IPS DF 4.7 (cell line): ENCODE results near the gene MYO5A.

Experiments
- DNase-seq: peaks from one replicate; pipeline ENCODE4 v3.0.0-alpha.2; 2013; ENCODE audit warnings: low spot score; ENCODE audit errors: extremely low read depth

The MYO5A gene

DNA sequence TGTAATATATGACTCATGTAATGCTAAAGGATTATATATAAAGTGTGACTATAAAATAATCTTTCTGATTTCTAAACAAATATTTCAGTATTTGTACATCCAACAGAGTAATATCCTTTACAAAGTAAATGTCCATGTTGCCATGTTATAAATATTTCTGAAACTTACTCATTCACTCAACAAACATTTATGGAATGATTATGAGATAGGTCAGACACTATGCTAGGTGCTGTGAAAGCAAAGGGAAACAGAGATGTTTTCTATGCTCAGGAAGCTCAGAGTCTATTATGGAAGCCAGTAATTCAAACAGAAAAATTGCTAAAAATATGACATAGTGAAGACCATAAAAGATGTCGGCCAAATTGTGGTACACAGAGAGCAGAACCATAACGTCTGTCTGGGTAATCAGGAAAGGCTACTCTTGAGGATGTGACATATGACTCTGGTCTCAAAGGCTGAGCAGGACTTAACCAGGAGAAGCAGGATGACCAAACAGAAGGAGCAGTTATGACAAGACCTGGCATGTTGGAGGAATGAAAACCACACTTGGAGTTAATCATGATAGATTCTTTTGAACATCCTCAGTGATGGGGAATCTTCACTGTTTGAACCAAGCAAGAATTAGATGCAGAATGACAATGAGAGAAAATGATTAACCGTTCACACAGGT lies 194.1 kb downstream of the MYO5A start:
- DNase-seq = no peak

DNA sequence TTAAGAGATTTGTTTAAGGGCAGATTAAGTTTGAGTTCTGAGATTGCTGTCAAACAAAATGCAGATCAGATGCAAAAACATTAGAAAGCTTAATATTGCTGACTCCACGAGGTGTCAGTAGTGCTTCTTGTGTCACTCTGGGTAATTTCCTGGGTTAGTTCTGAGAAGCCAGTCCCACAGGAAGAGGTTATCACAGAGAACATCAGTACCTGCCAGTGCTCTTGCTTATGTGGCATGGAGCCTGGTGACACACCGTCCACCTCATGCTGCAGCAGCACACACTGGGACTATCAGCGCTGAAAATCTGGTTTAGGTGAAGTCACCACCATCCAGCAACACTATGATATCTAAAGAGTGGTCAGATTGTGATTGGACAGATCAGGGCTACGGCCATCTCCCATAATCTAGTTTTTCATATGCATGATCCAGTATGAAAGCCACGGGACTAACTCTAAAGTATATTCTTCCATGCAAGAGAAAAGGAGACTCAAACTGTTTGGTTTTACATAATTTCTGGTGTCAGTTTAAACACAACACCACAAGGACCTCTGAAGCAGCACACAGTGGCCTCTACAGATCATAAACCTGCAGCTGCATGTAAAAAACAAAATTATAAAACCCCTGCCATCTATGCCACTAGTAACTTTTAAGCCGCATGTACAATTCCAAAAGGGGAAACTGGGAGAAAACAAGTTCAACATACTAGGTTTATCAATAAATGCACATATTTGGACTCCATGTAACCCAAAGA lies 197.0 kb downstream of the MYO5A start:
- DNase-seq = no peak

DNA sequence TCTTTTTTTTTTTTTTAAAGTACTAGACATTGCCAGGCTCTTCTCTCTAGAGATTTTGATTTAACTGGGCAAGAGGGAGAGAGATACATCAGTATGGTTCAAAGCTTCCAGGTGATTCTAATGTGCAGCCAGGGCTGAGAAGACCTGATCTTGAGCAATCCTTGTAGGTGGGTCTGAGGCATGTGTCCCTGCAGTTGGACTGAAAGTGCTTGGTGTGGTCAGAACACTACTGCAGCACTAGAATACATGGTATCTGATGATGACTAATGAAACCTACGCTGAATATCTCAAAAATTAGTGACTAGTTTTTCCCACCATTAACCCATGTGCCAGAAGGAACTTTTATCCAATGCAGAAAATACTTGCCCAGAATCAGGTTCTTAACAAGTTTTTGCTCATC lies 198.7 kb downstream of the MYO5A start:
- no peak for DNase-seq

DNA sequence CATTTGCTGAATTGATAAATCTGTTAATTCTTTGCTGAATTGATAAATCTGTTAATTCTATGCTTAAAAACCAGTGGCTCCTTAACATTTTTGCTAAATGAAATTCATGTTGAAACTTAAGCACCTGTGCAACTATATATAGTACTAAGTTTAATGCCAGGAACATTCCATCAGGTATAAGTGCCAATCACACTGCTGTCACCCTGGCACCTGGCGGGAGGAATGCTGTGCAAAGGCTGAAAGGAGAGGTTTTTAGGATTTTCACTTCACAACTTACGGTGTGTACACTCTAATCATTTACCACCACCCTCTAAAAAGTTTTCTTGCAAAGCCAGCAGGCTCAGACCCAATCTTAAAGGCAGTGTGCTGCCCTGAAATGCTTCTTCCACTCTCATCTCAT lies 199.5 kb downstream of the MYO5A start:
- no peak for DNase-seq

DNA sequence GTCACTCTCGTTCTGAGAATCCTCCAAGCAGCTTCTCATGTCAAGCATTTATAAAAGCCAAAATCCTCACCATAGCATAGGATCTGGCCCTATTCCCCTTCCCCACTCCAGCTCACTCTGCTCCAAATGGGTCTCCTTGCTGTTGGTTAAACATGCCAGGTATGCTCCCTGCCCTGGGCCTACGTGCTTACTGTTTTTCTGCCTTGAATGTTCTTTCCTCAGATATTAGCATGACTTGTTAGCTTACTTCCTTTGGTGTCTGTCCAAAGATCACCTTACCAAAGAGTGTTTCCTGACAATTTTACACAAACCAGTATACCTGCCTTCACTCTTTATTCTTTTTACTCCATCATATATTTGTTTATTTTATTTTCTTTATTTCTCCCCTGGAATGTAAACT lies 200.0 kb downstream of the MYO5A start:
- DNase-seq = no peak

DNA sequence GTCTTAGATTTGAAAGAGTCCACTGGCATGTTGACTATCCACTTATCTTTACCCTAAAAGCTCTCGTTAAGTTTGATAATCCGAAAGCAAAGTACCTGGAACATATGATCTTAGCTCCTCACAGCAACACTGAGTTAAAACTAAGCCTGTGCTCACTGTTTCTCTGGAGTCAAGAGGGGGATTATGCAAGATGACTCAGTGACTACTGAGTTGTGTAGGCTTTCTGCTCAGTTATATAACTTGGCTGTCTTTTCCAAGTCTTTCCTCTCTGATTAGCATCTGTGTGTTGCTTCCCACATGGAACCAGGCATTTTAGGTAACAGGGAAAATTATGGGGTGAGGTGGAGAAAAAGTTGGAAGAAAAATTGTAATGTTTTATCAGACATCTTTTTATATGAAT lies 201.9 kb downstream of the MYO5A start:
- no peak for DNase-seq

DNA sequence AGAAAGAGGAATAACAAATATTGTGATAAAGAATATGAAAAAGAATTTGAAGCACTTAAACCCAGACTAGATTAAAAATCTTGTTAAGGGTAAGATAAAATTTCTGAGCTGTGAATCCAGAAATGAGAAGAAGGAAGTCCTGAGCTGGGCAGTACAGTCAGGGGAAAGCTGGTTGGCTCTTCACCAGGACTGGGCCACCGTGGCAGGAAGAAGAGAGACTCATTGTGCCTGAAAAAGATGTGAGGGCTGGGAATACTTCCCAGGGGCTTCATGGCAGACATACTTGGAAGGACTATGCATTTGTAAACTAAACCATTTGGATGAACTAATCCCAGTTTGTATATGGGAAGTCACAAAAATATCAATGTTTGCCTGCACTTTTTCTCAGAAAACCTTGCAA lies 204.6 kb downstream of the MYO5A start:
- no peak for DNase-seq

DNA sequence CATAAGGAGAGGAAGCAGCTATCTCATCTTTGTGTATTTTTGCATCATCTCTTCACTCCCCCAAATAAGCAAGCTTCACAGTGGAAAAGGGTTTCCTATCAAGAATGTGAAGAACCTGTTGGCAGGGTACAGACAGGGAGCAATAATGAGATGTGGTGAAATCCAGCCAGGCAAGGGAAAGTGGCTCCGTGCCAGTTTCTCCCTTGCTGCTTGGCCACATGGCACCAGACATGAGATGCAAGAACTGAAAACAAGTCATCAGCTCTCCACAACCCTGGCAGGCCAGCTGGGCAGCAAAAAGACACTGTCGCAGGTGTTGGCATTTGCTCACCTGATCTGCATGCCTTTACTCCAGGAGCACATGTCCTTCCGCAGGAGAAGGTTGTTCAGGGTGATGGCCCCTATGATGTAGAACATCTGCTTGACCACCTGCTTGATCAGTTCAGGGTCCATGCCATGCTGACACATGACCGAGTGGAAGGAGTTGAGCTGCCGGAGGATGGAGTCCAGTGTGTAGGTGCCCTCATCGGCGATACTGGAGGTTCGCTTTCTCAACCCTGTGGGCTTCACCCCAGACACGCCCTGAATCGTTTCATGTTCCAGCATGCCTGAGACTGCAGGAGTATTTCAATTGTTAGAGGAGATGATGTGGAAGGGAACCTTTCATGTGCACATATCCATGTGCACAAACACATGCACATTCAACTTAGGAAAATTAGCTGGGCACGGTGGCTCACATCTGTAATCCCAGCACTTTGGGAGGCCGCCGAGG lies 209.8 kb downstream of the MYO5A start:
- no peak for DNase-seq

DNA sequence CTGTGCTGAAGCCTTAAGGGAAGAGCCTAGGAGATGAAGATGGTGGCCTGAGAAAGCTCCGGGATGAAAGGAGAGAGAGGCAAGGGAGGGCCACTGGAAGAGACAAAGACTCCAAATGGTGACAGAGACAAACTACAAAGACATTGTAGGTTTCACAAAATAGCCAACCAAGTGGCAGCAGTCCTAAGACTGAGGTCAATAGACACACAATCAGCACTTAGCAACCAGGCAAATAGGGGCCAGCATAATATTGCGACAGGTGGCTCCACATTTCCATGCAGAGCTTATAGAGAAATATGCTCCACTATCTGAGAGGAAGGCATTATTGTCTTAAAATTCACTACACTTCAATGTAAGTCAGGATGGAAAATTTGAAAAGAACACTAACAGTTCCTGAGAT lies 211.0 kb downstream of the MYO5A start:
- DNase-seq = no peak

DNA sequence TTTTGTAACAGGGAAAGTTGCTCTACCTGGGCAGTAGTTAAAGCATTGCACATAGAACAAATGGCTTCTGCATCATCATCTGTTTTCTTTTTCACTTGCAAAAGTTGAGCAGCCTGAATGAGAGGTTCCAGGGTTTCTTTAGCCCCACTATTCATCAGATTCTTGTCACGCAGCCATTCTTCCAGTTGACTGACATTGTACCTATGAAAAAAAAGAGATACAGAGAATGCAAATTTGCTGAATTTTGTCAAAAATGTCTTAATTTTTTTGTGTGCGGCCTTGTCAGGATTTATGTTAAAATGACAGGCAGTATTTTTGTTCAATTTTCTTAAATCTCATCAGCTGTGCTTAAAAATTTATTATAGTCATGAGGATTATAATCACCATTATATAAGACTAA lies 211.7 kb downstream of the MYO5A start:
- DNase-seq = no peak

DNA sequence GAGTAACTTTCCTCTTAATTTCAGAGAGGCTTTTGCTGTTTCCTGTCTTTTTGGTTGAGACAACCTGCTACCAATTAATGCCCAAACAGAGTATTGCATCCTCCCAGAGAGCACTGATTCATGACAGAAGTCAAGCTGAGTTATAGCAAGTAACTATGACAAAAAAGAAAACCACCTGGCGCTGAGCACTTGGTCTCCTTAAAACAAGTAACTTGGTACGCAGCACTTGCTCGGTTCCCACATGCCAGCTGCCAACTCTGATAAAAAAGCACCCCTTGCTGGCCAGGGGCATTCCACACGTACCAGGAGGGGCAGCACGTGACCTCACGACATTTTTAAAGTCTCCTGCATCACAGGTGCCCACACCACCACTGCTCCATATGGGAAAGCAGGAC lies 219.5 kb downstream of the MYO5A start:
- DNase-seq = no peak

DNA sequence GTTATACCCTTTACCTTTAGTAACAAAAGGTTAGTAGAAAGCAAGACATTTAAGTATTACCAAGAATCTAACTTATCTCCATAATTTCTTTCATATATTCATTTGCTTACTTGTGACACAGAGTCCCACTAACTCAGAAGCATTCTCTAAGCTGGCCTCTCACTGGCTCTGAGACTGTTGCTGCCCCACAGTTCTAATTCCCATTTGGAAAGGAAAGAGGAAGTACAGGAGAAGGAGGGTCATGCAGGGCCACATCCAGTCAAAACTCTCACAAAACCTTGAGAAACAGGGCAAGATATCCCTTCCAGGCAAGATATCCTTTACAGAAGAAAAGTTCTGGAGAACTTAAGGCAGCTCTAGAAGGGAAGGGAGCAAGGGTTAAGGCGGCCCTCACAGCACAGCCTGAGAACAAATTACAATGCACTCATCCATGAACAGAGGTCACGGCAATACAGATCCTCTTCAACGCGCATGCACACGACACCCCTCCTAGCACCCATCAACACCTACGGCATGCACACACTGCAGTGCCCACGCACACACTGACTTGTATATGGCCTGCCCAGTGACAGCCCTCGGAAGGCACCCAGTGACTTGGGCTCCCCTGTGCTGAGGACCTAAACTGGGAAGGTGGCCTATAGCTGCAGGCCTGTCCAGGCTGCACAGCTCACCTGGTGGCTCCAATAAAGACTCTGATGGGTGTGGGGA lies 220.1 kb downstream of the MYO5A start:
- DNase-seq = no peak

DNA sequence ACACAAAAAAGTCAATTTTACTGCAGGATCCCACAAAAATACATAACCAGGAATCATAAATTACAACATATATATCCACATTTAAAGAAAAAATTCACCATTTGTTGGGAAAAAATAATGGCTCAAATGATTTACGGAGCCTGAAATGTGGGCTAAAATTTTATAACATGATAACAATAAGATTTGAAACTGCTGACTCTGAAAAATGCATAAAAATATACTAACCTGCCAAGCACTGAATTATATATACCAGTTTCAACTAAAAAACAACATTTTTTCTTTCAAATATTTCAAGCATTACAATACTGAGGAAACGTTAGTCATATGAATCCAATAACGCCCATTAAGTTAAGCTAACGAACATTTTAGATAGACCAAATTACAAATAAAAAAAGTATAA lies 220.8 kb downstream of the MYO5A start:
- no peak for DNase-seq

DNA sequence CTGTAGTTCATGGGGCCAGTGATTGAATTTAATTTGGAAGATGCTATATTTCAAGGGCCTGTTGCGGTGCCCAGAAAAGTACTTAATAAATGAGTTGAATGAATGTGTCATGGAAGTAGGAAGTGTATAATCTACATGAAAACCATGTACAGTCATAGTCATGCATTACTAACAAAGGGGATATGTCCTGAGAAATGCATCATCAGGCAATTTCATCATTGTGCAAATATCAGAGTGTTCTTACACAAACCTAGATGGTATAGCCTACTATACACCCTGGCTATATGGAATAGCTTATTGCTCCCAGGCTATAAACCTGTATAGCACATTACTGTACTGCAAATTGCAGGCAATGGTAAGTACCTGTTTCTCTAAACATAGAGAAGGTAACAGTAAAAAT lies 222.4 kb downstream of the MYO5A start:
- no peak for DNase-seq

DNA sequence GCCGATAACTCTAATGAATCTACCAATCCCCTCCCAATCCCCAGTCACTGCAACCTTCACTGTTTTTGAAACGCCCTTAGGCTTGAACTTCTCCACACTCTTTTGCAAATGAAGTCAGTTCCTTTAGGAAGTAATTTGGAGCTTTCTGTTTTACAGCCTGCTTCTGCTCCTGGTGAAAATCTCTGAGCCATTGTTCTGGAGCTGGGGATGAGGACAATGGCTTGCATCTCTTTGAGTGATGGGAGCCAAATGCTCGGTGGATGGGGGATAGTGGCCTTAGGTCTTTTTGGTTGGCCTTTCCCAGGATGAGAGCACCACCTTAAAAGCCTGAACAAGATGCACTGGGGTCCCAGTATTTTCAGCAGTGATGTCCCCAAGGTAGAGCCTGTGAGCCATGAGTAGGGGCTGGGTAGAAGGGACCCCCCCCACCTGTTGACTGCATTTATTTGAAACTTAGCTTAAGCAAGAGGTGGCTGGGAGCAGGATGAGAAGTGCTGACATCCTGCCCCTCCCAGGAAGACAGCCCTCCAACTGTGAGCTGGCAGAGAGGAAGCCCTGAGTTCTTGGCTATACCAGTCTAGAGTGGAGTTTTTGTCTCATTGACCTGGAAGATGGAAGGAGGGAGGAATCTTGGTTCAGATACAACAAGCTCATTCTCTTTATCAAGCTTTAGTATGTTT lies 225.4 kb downstream of the MYO5A start:
- no peak for DNase-seq

DNA sequence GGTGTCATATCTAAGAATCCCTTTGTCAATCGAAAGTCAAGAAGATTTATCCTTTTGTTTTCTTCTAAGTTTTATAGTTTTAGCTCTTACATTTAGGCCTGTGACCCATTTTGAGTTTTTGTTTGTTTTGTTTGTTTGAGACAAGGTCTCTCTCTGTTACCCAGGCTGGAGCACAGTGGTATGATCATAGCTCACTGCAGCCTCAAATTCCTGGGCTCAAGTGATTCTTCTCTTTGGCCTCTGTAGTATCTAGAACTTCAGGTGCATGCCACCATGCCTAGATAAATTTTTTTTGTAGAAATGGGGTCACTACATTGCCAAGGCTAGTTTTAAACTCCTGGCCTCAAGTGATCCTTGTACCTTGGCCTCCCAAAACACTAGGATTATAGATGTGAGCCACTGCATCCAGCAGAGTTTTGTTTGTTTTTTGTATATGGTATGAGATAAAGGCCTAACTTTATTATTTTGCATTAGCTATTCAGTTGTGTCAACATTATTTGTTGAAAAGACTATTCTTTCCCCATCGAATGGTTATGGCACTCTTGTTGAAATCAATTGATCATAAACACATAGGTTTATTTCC lies 227.3 kb downstream of the MYO5A start:
- DNase-seq = no peak

DNA sequence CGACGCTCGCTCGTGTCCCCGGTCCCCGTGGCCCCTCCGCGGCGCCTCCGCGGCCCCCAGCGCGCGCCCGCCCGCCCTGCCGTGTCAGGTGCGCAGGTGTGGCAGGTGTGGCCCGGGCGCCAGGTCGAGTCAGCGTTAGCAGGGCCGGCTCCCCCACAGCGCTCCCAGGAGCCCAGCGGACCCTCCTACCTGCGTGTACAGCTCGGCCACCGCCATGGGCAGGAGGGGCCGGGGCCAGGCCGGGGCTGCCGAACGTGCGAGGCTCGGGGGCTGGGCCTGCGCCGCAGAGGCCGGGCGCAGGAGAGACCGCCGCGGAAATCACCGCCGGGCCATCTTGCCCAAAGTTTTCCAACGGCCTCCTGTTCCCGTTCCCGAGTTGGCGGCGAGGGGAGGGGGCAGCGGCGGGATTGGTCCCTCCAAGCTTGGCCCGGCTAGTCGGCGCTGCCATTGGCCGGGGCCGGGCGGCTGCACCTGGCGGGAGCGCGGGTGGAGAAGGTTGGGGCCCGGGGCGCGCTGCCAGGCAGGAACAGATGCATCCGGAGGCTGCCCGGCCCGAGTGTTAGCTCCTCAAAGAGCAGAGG lies 233.2 kb downstream of the MYO5A start, which contains the start of gene MYO5C:
TSS of gene MYO5C (minus strand) at position 384 of the 581 bp plus-strand sequence. CDS start at position 216, 168 bp downstream.
- peak; percentile 19 for DNase-seq

DNA sequence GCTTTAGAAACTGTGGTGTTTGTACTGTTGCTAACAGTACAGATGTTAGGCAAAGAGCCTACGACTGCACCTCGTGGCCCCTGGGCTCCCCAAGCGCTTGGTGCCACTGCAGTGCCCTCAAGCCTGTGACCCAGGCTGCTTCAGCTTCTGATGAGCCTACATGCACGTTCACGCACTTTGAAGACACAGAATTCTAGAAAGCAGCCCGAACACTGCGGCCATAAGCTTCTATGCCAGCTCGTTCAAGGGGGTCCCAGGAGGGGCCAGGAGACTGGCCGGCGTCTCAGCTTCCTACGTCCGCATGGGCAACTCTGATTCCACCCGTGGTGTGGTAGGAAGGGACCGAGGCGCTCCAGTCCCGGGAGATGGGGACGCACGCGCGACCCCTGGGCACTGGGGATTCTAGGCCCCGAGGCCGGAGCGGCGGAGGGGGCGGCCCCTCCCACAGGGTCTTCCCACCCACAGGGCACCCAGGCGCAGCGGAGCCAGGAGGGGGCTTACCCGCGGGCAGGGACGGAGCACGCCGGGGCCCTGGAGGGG lies 233.7 kb downstream of the MYO5A start:
- no peak for DNase-seq

DNA sequence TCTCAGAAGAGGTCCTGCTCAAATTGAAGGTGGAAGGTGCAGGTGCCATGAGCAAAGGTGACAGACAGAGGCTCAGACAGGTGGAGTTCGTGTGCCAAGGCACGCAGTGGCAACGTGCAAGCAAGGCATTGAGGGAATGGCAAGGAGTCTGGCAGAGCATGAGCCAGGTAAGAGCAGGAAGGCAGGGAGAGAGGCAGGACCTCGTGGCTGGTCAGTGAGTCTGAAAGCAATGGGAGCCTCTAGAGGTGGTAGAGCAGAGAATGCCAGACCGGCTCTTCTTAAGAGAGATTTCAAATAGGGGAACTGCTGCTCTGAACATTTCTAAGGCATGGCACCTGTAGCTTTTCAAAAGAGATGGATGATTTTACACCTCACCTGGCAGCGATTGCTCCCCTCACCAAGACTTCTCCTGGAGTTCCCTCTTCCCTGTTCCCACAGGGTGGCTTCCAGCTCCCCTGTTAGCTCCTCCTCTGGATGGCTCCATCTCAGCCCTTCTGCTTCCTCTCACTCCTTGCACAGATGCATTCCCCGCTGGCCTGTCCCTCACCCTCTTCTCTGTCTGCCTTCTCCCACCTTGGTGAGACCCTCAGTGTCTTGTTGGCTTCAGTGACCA lies 235.8 kb downstream of the MYO5A start:
- no peak for DNase-seq

DNA sequence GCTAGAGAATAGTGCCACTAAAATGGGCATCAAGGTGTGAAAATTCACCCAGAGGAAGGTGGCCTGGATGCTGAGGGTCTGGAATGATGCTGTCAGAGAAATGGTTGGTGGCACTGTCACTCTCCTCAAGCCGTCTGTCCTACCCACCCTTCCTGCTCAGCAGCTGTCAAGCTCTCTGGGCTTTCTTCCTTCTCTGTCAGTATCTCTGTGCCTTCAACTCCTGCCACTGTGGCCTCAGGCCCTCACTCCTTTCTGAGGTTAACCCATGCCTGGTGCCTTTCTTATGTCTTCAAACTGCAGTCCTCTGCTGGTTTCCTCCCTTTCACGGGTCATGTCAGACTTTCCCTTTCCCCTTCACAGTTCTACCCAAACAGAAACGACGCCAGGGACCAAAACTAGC lies 237.5 kb downstream of the MYO5A start:
- DNase-seq = no peak
